ENCODE data around the gene PRCD. TPM values are rescaled to one million over a fixed set of nuclear protein-coding genes. Genes with fewer than 3 reads are reported as not detected.

Gene PRCD
- total RNA-seq, 1 donor = 4.2 TPM

DNA sequence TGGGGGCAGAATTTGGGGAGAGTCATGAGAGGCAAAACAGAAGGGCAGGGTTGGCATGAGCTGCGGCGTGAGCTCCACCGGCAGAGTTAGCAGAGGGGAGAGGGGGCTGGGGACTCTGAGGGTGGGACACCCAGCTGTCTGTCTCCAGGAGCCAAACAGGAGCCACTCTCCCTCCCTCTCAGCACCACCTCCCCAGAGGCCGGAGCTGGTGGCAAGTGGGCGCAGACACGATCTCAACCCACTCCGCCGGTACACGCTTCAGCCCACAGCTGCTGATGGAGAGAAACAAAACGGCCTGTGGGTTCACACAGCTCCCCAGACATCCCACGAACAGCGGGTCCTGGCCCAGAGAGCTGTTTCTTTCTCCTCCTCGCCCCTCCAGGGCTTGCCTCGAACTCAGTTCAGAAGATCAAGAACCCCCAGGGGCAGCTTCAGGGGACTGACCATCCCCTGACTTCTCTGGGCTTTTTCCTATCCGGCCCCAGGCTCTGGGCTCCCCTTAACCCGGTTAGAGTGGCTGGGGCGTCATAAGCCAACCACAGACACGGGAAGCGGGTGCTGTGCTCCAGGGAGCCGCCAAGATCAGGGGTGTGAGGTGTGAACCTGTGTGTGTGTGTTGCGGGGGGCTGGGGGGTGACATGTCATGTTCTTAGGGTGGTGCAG lies 46.2 kb upstream of the PRCD start:
- H3K4me3 ChIP-seq (ENCODE audit: low read depth, low read length) = no peak overlapping the region
- no peak for DNase-seq (ENCODE audit: low read depth)
- TF ChIP-seq, protein P1, sequence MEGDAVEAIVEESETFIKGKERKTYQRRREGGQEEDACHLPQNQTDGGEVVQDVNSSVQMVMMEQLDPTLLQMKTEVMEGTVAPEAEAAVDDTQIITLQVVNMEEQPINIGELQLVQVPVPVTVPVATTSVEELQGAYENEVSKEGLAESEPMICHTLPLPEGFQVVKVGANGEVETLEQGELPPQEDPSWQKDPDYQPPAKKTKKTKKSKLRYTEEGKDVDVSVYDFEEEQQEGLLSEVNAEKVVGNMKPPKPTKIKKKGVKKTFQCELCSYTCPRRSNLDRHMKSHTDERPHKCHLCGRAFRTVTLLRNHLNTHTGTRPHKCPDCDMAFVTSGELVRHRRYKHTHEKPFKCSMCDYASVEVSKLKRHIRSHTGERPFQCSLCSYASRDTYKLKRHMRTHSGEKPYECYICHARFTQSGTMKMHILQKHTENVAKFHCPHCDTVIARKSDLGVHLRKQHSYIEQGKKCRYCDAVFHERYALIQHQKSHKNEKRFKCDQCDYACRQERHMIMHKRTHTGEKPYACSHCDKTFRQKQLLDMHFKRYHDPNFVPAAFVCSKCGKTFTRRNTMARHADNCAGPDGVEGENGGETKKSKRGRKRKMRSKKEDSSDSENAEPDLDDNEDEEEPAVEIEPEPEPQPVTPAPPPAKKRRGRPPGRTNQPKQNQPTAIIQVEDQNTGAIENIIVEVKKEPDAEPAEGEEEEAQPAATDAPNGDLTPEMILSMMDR (IDR thresholded peaks at IDR 0.05; ENCODE audit: insufficient read depth, low read length) = no peak

DNA sequence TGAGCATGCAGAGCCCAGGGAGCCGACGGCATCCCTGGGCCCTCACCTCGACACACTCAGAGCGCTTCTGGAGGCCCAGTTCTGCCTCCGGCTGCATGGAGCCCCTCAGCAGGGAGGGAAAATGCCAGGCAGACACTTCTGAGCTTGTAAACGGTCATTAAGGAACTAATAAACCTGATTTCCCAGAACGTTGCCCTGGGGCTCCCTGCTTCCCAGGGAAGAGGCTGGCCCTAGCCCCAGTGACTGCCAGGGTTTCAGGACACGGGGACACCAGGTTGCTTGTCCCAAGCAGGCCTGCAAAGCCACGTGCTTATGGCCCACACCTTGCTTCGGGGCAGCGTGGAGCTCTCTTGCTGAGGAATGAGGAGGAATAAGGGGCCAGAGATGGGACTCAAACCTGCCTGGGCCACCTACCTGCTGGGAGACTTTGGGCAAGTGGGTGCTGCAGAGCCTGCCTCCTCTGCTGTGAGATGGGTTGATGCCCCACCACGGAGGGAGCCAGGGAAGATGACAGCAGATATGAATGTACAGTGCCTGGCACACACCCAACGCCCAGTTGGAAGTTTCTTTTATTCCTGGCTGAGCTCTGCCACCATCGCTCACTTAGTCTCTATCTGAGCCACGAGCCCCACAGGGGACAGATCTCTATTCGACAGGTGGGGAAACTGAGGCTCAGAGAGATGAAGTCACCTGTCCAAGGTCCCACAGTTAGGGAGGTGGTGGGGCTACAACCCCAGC lies 44.0 kb upstream of the PRCD start:
- no peak for DNase-seq (ENCODE audit: low read depth)
- TF ChIP-seq, protein P1 (IDR thresholded peaks at IDR 0.05; ENCODE audit: insufficient read depth, low read length) = no peak
- no peak overlapping the region for H3K4me3 ChIP-seq (ENCODE audit: low read depth, low read length)

DNA sequence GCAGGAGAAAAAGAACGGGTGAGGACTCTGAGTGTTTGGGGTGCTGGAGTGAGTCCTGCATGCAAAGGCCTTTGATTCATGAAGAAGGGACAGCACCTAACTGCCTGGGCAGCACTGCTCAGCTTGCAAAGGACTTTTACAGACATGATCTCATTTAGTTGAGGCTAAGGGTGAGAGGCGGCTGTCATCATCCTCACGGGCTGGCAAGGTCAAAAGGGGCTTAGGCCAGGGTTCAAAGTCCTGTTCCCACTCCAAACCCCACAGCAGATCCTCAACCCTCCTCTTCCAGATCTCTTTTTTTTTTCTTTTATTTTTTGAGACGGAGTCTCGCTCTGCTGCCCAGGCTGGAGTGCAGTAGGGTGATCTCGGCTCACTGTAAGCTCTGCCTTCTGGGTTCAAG lies 43.4 kb upstream of the PRCD start:
- H3K4me3 ChIP-seq (ENCODE audit: low read depth, low read length) = no peak overlapping the region
- DNase-seq (ENCODE audit: low read depth) = no peak
- TF ChIP-seq, protein P1 (IDR thresholded peaks at IDR 0.05; ENCODE audit: insufficient read depth, low read length) = no peak

DNA sequence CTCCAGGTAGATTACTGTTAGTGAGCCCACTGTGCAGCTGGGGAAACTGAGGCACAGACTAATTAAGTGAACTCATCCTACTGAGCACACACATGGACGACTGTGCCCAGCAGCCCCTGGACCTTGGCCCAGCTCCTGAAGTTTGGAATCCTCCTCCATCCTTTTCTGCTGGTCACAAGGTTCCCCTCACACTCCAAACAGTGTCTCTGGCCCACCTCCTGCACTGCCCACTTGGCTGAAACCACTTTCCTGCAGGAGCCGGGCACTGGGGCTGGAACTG lies 42.2 kb upstream of the PRCD start:
- DNase-seq (ENCODE audit: low read depth) = no peak
- H3K4me3 ChIP-seq (ENCODE audit: low read depth, low read length) = no peak overlapping the region
- TF ChIP-seq, protein P1 (IDR thresholded peaks at IDR 0.05; ENCODE audit: insufficient read depth, low read length) = no peak

DNA sequence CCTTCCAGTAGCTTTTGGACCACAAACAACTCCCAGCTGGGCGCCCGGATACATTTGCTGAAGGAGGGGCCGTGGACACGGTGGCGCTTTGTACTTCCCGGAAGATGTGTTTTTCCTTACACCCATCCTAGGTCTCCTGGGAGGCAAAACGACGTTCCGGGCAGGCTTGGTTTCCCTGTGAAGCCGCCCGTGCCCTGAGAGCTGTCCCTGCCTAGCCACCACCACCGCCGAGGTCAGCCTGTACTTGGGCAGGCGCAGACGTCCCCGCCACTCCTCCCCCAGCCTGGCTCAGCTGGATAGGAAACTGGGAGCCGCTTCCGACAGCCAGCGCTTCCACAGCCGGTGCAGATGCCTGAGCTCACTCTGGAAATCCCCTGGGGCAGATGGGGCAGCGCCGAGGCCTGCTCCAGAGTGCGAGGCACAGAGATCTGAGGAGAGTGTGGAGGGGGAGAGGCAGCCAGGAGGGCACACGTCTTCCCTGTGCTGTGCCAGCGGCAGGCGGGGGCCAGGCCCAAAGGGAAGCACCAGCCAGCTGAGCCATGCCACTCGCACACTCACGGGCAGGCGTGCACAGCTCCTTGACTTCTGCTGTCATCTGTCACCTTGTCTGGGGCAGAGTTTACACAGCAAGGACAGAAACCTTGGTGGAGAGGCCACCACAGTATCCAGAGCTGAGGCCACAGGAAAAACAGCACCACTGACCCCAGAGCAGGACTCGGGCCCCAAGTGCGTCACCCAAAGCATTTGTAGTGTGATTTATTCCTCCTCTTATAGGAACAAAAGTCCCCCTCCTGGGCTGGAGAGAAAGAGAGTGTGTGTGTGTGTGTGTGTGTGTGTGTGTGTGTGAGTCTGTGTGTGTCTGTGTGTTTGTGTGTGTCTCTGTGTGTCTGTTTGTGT lies 41.6 kb upstream of the PRCD start:
- TF ChIP-seq, protein P1 (IDR thresholded peaks at IDR 0.05; ENCODE audit: insufficient read depth, low read length) = no peak
- no peak overlapping the region for H3K4me3 ChIP-seq (ENCODE audit: low read depth, low read length)
- peak; percentile 69 for DNase-seq (ENCODE audit: low read depth)

DNA sequence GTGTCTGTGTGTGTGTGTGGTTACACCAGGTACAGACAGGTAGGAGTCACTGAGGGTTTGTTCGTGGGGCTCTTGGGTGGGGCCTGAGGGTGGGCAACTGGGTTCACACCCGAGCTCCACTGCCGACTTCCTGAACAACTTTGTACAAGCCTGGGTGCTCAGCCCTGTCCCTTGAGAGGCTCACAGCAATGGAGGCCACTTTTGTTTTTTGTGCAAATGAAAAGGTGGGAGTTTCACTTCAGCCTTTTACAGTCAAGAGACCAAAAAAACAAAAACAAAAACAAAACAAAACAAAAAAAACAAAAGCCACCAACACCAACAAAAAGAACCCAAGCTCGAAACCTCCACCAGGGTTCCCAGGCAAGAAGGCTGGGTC lies 41.0 kb upstream of the PRCD start:
- TF ChIP-seq, protein P1 (IDR thresholded peaks at IDR 0.05; ENCODE audit: insufficient read depth, low read length) = no peak
- no peak for DNase-seq (ENCODE audit: low read depth)

More for the DNA sequence above, 41.0 kb upstream of the PRCD start:
- H3K4me3 ChIP-seq (ENCODE audit: low read depth, low read length) = no peak overlapping the region

Data from fibroblast of the aortic adventitia (primary cell).